HG02870 (cell line): Measurements from ENCODE around the gene SLN.

Source experiments
- ATAC-seq: cut with Tn5 transposase; IDR thresholded peaks from one replicate; pipeline ENCODE4 v1.9.1; 2021; ENCODE audit warnings: mild to moderate bottlenecking, moderate library complexity; ENCODE audit not compliant: unreplicated experiment

Gene SLN

DNA sequence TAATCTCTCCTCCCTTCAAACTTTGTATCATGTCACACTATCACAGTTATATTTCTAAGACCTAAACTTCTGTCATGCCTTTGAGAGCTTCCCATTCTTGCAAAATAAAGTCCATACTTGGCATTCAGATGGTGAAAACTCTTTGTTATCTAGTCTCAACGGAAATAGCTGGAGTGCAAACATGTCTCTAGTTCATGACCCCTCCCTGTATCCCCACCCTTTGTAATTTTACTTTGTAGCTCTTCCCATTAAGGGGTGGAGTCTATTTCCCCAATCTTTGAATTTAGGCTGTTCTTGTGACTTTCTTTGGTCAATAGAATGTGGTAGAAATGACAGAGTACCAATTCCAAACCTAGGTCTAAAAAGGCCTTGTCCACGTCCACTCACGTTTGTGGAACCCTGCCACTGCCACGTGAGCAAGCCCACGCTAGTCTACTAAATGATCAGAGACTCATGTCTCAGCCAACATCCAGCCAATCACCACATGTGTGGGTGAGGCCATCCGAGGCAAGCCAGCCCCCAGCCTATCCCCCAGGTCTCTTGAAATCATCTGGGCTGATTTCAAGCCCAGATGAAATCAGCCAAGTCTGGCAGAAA lies 23.4 kb downstream of the SLN start:
- ATAC-seq: no peak

DNA sequence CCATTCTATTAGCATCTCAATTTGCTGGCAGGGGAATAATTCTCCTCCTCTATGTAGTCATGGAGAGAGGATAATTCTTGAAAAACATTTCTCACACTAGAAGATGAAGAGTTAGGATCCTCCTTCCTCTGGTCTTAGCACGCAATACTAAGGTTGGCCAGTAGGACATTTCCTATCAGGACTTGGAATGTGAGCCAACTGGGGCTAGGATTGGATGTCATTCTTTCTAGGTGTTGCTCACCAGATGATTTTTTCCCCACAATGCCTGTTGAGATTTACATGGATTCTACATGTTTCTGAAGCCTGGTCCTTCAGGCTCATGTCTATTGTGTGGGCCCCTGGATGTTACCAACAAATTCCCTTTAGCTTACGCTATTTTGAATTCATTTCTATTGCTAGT lies 28.0 kb downstream of the SLN start:
- no peak for ATAC-seq

DNA sequence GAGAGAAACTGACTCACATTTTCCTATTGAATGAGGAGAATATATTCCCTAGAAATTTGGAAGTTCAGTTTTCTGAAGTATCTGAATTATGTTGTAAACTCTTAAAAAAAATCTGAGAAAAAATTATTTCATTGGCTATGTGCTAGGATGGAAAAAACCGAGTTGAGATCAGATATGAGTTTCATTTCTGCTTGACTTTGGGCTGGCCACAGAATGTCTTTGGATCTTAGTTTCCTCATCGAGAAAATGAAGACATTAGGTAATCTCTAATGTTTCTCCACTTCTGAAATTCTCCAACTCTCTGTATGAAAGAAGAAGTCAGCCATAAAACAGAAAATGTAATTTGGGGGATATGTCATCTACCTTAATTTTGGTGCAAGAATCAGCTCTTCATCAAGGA lies 28.8 kb downstream of the SLN start:
- ATAC-seq: no peak

DNA sequence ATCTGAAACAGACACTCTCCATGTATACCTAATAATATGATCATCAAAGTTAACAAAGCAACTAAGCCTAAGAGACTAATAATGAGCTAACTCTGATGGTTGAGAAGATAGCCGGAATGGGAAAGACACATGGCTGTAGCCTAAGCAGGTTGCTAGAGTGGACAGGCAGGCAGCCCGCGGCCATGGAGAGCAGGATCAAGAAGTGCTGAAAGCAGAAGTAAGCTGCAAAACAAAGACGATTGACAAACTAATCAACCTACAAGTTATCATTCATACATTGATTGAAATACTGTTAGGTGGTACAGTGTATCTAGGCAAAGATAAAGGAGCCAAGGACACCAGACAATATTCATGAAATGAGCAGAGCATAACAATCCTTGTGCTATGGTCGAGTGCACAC lies 29.3 kb downstream of the SLN start:
- no peak for ATAC-seq

DNA sequence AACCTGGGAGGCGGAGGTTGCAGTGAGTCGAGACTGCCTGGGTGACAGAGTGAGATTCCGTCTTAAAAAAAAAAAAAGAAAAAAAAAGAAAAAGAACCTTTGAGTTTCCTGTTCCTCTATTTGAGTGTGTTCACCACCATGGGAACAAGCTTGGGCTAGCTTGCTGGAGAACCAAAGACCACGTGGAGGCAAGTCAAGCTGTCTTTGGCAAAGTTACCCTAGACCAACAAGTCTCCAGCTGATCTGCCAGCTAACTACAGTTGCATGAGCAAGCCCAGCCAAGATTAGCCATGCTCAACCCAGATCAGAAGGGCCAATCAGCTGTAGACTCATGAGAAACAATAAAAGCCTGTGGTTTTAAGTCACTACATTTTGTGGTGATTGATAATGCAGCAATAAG lies 29.7 kb downstream of the SLN start:
- no peak for ATAC-seq

DNA sequence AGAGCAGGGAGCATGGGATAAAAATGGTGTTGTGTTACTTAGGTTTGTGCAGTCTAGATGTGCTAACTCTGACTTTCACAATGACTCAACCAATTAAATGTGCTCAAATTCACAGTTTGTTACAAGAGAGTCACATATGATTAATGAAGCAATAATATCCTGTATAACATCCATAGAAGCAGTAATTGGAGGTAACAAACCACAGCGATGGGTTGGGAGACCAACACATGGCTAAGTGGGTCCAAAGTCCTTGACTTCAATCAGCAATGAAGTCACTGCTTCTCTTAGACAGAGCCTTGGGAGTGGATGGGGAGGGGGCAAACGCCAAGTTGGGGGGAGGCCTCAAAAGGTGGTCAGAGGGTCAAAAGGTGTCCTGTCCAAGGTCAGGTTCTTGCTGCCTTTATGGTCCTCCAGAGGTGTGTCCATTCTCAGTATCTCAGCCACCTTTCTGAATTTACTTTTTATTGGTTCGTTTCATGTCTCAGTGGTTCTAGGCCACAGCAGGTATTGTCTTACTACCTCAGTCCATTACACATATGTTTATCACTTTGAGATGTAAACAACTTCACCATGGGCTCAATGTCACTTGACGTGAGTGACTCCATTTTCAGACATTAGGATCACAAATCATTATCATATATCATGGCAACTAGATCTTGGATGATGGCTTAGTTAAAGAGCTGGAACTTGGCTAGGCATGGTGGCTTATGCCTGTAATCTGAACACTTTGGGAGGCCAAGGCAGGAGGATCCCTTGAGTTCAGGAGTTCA lies 32.4 kb downstream of the SLN start:
- ATAC-seq: no peak

DNA sequence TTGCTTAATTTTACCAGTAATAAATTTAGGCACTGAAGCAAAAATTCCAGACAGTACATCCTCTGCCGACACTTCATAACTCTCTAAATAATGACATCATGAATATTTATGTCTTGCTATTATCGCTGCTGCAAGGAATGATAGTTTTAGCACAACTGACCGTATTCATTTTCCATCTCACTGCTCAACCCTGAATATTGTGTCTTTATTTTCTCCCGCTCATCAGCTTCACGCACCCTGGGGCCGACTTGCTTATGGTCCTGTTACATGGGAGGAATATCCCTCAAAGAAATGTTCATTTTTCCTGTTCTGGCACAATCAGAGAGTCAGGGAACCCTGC lies 33.3 kb downstream of the SLN start:
- ATAC-seq: no peak

DNA sequence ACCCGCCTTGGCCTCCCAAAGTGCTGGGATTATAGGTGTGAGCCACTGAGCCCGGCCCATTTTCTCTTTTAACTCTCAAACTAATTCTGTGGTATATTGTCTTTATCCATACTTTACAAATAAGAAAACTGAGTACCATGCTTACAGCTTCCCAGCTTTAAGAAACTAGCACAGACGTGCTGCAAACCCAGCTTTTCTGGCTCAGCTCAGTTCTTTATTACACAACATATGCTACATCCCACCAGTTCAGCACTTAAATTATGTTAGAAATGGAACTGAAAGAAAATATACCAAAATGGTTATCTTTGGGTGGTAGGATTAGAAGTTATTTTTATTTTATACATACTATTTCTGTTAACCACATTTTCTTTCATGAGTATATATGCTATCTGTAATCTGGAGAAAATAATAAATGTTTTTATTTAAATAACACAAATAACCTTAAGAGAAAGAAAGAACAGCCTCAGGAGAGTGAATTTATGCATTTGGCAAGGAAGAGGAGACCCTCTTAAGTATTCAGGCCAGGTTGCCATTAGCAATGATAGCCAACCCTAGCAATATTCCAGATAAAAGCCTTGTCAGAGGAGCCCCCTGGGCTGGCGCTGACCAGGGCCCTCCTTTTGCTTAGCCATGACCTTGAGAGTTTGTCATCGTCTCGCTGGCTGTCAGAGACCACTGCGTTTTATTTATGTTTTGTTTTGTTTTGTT lies 33.8 kb downstream of the SLN start:
- ATAC-seq: no peak

DNA sequence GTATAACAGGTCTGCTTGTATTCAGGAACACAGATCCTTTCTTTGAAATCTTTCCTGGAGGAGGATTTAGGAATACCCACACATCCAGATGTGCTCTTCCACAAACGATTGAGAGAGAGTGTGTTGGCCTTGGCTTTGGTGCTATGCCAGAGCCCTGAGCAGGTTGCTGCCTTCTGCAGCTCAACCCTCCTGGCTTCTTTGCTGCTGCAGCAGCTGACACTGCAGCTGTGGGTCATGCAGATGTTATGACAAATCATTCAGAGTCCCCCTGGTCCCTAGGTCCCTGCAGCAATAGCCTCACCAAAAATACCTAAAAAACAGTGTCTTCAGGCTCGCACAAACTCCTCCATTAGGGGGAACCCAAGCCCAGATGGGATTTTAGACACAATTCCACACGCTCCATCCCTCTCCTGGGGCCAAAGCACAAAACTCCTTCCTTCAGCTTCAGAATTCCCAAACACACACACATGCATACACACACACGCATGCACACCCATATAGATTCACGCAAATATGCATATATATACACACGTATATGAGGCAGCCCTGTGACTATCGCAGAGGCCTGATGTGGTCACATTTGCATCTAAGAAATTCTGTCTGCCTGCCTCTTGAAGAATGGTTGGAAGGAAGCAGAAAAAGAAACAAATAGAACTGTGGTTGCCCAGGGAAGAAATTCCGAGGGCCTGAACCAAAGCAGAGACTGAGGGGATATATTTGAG lies 35.4 kb downstream of the SLN start:
- no peak for ATAC-seq

DNA sequence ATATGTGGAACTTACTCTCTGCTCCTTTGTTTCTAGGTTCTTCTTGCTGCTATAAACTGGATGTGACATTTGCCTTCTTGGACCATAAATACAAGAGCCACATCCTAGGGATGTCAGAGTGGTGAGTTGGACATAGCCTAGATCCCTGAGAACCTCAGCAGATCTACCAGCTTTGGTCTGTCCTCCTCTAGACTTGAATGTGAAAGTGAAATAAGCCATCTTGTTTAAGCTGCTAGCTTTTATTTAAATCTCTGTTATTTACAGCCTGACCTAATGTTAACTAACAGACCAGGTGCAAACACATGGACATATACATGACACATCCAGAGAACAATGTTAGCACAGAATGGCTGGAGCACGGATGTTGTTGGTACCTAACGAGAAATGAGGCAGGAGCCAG lies 36.0 kb downstream of the SLN start:
- no peak for ATAC-seq

DNA sequence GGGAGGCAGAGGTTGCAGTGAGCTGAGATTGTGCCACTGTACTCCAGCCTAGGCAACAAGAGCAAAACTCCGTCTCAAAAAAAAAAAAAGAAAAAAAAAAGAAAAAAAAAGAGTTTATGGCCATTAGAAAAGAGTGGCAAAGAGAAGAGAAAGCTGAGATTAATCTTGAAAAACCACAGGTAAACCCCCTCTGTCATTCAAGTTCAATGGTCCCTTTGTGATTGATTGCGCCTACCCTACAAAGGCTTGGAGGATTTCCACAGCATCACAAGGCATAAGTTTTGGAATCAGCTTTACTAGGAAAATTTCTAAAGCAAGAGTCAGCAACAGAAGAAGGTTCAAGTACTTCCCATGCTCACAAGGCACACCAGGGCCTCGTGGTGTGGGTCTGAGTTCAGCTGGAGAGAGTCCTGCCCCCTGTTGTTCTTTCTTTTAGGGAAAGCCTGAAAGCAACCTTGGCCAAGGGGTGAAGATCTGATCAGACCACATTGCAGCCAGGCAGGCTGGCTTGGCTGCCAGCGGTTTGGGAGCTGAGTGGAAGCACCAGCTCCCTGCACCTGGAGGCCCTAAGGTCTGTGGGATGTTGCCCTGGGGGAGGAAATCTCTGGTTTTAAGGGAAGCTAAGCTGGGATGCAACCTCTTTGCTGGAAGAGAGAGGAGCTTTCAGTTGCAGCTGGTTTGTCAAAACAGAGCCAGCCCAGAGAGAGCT lies 41.8 kb downstream of the SLN start:
- ATAC-seq: no peak

DNA sequence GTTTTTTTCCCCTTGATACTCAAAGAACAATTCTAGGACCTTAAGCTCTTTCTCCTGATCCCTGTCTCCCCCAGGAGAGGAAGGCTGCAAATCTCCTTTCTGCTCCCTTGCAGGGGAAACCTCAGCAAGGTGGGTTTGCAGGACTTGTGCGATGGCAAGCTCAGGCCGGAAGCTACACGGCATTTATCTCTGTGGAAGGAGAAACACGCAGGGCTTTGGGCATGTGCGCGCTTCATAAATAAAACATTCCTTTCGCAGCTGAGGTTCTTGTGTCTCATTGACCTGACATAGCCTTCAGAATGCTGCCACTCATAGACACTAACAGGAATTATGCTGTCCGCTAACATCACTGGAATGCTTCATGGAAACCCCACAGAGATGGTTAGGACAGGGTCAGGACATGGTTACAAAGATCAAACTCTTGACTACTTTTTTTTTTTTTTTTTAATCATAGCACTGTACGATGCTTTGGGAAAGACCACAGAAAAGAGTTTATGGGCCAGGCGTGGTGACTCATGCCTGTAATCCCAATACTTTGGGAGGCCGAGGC lies 42.6 kb downstream of the SLN start:
- no peak for ATAC-seq

DNA sequence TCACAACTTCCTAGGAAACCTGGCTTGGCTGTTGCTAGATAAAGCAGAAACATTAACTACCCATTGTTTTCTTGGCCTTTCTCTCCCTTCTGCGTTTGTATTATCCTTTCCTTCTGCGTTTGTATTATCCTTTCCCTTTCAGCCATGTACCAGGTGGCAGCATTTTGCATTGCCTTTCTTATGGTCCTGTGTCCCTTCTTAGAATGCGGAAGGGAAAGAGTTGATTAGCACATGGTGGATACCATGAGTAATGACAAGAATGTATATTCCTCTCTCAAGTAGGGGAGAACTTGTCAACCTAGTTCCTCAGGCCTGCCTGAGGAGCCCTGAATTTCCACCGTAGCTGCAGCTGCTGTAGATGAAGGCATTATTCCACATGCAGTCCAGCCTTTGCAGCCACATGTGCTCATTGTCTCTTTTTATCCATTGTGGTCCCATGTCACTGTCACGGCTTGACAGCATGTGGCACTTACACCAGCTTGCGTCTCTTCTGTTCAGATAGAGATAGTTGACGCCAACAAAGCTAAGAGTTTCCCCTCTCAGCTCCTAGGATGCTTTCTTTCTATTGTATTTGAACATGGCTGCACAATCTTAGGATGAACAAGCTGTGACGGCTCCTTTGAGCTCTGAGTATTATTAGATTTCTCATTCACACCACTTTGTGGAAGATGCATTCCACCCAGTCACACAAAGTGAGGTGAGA lies 44.8 kb downstream of the SLN start:
- ATAC-seq: no peak

DNA sequence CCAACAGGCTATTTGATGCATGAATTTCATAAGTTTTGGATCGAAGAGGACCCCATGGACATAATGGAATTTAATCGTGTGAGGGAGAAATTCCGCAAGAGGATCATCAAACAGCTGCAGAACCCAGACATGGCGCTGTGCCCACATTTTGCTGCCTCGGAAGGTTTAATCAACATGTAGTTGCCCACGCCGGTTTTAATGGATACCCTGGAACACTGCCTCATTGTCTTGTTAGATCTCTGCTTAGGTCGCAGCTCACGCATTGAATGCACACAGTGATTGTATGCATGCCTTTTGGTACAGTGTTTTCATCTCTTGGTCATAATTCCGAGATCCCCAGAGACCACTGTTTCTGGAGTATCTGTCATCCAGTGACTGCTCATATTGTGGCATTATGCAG lies 46.8 kb downstream of the SLN start:
- ATAC-seq: no peak

DNA sequence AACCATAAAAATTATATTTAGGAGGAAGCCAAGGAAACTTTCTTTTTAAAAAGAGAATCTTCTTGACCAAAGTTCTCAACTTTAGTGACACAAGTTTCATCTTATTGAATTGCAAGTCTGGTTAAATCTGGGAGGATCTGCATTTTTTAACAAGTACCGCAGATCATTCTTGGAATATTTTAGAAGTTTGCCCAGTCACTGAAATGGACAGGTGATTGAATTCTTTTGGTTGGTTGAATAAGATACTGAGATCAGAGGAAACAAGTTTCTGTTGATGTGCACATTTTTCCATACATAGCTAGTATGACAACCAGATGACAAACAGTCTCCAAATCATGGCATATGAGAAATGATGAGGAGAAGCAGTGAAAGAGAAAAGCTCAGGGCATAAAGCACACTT lies 50.2 kb downstream of the SLN start:
- no peak for ATAC-seq

DNA sequence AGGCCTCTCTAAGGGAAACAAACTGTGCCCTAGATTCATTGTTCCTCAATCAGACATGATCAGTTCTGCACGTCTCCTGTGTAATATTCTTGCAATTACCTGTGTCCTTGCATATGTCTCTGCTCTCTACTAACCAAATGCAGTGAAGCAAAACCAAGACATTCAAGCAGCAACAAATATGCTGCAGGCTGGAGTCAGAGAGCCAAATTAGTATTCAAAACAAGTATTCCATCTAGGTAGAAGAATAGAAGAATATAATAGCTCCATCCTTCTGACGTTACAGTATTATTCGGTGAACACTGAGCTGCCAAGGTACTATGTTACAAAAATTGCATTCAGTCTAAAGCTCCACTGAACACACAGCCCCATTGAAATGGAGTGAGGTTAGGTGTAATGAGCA lies 51.8 kb downstream of the SLN start:
- no peak for ATAC-seq

DNA sequence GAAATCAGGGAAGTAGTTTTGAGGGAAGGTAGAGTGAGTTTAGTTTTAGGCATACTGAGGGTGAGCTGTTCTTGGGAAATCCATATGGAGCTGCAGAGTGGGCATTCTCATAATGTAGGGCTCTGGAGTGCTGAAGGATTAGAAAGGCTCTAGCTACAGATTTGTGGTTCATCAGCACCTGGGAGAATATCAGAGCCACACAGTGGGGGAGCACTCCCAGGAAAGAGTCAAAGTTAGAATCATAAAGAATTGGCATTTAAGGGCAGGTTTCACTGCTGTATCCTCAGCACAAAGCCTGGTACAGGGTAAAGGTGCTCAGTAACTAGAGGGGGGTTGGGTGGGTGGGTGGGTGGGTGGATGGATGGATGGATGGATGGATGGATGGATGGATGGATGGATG lies 52.5 kb downstream of the SLN start:
- no peak for ATAC-seq
